ENCODE measurements around the gene EFCAB11.

The EFCAB11 gene

GRCh38 chr14:89955745-89956660, 1.5 kb upstream of the EFCAB11 start, which contains the start of gene TDP1:
TDP1 (plus strand) TSS chr14:89955927; CDS start chr14:89963115, 7,188 bp downstream.
- POLR2A ChIA-PET: interaction anchor here (0.7 to 1.7 kb wide), 4 partner anchors 10 to 929 kb away, joined by 3 to 4 read pairs (median 4); no protein-coding TSS in a partner anchor
- peak; percentile 63 for DNase-seq (ENCODE audit: low read depth, low spot score)
- CTCF ChIA-PET: interaction anchor here (0.9 to 14.1 kb wide), 5 partner anchors 10 to 930 kb away, joined by 3 to 164 read pairs (median 8); no protein-coding TSS in a partner anchor

GRCh38 chr14:89955022-89955744, 653 bp upstream of the EFCAB11 start:
- TF ChIP-seq CTCF (IDR thresholded peaks at IDR 0.05; ENCODE audit: insufficient read depth, low read length, missing control alignments): no peak
- ChIA-PET CTCF (interaction anchor here (1.0 to 14.1 kb wide), 7 partner anchors 11 to 929 kb away, joined by 3 to 164 read pairs (median 5); no protein-coding TSS in a partner anchor), POLR2A (interaction anchor here (0.6 to 1.7 kb wide), 4 partner anchors 11 to 1307 kb away, joined by 3 to 4 read pairs (median 4); no protein-coding TSS in a partner anchor)
- peak overlapping the region; percentile 74 for H3K4me3 ChIP-seq (ENCODE audit: low read depth, low read length)
- no peak for DNase-seq (ENCODE audit: low read depth, low spot score)

More at GRCh38 chr14:89955745-89956660, 1.5 kb upstream of the EFCAB11 start, which contains the start of gene TDP1:
- H3K4me3 ChIP-seq (ENCODE audit: low read depth, low read length): peak within 1 kb of the TSS; percentile 74
- TF ChIP-seq CTCF (IDR thresholded peaks at IDR 0.05; ENCODE audit: insufficient read depth, low read length, missing control alignments): no peak

- POLR2A ChIA-PET: no interaction called here
- no peak overlapping the region; the same call in 1 of the 2 replicates for H3K4me3 ChIP-seq (ENCODE audit: low read depth, low read length)
- no peak for DNase-seq (ENCODE audit: low read depth, low spot score)
- CTCF ChIA-PET: interaction anchor here (1.0 to 14.1 kb wide), 7 partner anchors 8 to 928 kb away, joined by 3 to 164 read pairs (median 5); no protein-coding TSS in a partner anchor
- no peak for TF ChIP-seq CTCF (IDR thresholded peaks at IDR 0.05; ENCODE audit: insufficient read depth, low read length, missing control alignments)
Measured at GRCh38 chr14:89953602-89954001, 928 bp downstream of the EFCAB11 start.

GRCh38 chr14:89952576-89952975, 2.0 kb downstream of the EFCAB11 start:
- POLR2A ChIA-PET: no interaction called here
- DNase-seq (ENCODE audit: low read depth, low spot score): no peak
- H3K4me3 ChIP-seq (ENCODE audit: low read depth, low read length): no peak overlapping the region
- no peak for TF ChIP-seq CTCF (IDR thresholded peaks at IDR 0.05; ENCODE audit: insufficient read depth, low read length, missing control alignments)
- CTCF ChIA-PET: interaction anchor here (0.6 to 2.8 kb wide), 4 partner anchors 10 to 21 kb away, joined by 4 to 17 read pairs (median 5); no protein-coding TSS in a partner anchor

DNA sequence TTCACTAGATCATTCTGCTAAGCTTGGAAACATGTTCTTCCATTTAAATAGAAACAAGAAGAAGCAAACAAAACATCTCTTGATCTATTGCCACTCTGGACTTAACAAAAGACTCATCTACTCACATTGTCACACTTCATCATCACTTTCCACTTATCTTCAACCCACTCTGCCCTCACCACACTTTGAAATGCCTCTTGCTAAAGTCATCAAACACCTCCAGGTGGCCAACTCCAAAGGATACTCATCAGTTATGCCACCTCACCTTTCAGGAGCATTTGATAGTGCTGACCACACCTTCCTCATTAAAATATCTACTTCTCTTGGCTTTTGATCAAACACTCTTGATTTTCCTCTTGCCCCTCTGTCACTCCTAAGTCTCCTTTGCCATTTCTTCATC, 7.2 kb downstream of the EFCAB11 start:
- DNase-seq (ENCODE audit: low read depth, low spot score): no peak
- no peak overlapping the region for H3K4me3 ChIP-seq (ENCODE audit: low read depth, low read length)
- POLR2A ChIA-PET: no interaction called here
- CTCF ChIA-PET: interaction anchor here (2.0 kb wide), 1 partner anchor 9 kb away, joined by 8 read pairs; no protein-coding TSS in a partner anchor
- no peak for TF ChIP-seq CTCF (IDR thresholded peaks at IDR 0.05; ENCODE audit: insufficient read depth, low read length, missing control alignments)
